NCI-H226 (cell line): Measurements from ENCODE around the gene IL27RA.
"Not testable (repeated sequence)": the region's sequence is repeated elsewhere in the genome, so short reads cannot be mapped to it uniquely, and the experiment has no call there.

Experiments
- DNase-seq: peaks from one replicate; pipeline ENCODE4 v3.0.0-alpha.2; 2015

The IL27RA gene

DNA sequence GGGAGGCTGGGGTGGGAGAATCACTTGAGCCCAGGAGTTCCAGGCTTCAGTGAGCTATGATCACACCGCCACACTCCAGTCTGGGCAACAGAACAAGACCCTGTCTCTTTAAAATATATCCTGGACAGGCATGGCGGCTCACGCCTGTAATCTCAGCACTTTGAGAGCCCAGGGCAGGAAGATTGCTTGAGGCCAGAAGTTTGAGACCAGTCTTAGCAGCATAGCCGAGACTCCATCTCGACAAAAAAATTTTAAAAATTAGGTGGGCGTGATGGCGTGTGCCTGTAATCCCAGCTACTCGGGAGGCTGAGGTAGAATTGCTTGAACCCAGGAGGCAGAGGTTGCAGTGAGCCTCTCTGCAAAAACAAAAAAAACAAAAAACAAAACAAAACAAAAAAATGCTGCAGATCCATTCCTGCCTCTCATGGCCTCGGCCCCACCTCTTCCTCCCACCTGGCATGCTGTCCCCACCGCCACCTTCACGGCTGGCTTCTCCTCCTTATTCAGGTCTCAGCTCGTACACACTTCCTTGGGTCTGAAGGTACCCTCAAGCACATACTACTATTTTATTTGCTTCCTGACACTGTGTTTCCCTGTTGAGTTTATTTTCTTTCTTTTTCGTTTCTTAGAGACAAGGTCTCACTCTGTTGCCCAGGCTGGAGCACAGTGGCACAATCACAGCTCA lies 30.7 kb upstream of the IL27RA start:
- no peak for DNase-seq

GRCh38 chr19:14002571-14003250 lies 28.9 kb upstream of the IL27RA start:
- no peak for DNase-seq

GRCh38 chr19:14003251-14004055 lies 28.1 kb upstream of the IL27RA start:
- no peak for DNase-seq

GRCh38 chr19:14004619-14005348 lies 26.8 kb upstream of the IL27RA start:
- DNase-seq = no peak

DNA sequence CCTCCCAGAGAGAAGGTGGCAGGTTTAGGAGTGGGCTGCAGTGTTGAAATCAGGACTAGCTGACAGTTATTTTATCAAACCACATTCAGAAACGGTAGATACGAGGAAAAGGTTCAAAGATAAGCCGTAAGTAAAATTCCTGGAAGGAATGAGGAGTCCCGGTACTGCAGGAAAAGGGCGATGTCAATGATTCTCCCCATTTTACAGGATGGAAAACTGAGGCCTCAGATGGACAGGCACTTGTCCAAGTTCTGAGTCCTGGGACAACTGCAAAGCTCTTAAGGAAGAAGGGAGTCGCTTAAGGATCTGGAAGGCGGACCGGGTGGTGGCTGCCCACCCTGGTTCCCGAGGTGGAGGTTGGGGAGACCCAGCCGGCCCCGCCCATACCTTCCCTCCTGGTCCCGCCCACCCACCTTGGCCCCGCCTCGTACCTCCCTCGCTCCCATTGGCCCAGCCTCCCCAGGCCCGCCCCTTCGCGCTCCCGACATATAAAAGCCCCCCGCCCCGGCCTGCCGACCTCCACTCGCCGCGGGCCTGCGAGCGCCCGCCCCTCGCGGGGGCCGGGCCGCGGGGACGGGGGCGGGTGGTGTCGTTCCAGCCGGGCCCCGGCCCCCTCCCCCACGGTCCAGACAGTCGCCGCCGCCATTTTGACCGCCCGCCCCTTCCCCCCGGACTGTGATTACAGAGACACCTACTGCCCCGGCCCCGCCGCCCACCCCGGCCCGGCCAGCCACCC lies 26.0 kb upstream of the IL27RA start:
- DNase-seq = peak; percentile 72

GRCh38 chr19:14006085-14006765 lies 25.3 kb upstream of the IL27RA start, which contains the start of gene RFX1:
TSS of gene RFX1 (minus strand) at chr19:14006320. CDS start at chr19:13993843, 12,477 bp downstream.
- peak; percentile 100 for DNase-seq

GRCh38 chr19:14006766-14007562 lies 24.6 kb upstream of the IL27RA start:
- no peak for DNase-seq

DNA sequence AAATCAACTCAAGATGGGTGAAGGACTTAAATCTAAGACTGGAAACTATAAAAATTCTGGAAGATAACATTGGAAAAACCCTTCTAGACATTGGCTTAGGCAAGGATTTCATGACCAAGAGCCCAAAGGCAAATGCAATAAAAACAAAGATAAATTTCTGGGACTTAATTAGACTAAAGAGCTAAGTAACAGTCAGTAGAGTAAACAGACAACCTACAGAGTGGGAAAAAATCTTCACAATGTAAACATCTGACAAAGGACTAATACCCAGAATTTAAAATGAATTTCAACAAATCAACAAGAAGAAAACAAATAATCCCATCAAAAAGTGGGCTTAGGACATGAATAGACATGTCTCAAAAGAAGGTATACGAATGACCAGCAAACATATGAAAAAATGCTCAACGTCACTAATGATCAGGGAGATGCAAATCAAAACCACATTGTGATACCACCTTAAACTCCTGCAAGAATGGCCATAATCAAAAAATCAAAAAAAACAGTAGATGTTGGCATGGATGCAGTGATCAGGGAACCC lies 19.1 kb upstream of the IL27RA start:
- DNase-seq = no peak

- DNase-seq = no peak
These were observed 16.0 kb upstream of the IL27RA start for GRCh38 chr19:14015524-14016035.

DNA sequence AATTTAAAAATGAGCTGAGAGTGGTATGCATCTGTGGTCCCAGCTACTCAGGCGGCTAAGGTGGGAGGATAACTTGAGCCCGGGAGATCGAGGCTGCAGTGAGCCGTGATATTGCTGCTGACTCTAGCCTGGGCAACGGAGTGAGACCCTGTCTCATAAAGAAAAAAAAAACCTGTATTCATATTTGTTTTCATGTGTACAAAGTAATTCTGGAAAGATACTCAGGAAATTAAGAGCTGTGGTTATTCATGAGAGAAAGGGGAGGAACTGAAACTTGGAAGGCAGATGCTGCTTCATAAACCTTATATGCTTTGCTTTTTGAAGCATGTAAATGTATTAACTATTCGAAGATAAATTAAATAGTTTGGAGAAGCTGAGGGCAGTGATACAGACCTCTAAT lies 12.5 kb upstream of the IL27RA start:
- no peak for DNase-seq

DNA sequence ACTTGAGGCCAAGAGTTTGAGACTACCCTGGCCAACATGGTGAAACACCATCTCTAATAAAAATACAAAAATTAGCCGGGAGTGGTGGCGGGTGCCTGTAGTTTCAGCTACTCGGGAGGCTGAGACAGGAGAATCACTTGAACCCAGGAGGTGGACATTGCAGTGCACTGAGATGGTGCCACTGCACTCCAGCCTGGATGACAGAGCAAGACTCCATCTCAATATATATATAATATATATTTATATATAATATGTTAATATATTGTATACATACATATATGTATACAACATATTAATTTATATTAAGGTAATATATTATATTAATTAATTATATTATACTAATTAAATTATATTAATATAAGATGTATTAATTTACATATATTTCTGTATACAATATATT lies 11.8 kb upstream of the IL27RA start:
- not testable (repeated sequence) for DNase-seq

DNA sequence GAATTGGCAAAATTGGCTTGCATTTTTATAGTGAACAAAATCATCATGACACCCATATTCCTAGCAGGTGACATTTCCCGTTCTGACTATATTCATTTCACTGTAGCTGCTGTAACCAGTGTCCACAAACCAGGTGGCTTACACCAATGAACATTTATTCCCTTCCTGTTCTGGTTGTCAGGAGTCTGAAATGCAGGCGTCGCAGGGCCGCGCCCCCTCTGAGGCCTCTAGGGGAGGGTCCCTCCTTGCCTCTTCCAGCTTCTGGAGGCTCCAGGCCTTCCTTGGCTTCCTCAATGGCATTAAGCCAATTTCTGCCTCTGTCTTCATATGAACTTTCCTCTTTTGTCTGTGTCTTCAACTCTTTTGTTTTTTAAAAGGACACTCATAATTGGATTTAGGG lies 10.1 kb upstream of the IL27RA start:
- DNase-seq = no peak

DNA sequence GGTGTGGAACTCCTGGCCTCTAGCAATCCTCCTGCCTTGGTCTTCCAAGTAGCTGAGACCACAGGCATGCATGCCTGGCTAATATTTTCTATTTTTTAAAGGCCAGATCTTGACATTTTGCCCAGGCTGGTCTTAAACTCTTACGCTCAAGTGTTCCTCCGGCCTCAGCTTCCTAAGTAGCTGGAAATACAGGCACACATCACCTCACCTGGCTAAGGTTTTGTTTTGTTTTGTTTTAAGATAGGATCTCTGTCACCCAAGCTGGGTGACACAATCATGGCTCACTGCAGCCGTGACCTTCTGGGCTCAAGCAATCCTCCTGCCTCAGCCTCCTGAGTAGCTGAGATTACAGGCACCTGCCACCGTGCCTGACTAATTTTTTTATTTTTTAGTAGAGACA lies 9.1 kb upstream of the IL27RA start:
- DNase-seq = peak; percentile 16

GRCh38 chr19:14023404-14024235 lies 7.9 kb upstream of the IL27RA start:
- peak; percentile 70 for DNase-seq

- not testable (repeated sequence) for DNase-seq
These were observed 4.8 kb upstream of the IL27RA start for GRCh38 chr19:14026652-14027192.

GRCh38 chr19:14027856-14028450 lies 3.6 kb upstream of the IL27RA start, which contains the start of gene RLN3:
TSS of gene RLN3 (plus strand) at chr19:14028148. CDS start at chr19:14028205, 57 bp downstream.
- DNase-seq = no peak

GRCh38 chr19:14028901-14029300 lies 2.7 kb upstream of the IL27RA start:
- no peak for DNase-seq

DNA sequence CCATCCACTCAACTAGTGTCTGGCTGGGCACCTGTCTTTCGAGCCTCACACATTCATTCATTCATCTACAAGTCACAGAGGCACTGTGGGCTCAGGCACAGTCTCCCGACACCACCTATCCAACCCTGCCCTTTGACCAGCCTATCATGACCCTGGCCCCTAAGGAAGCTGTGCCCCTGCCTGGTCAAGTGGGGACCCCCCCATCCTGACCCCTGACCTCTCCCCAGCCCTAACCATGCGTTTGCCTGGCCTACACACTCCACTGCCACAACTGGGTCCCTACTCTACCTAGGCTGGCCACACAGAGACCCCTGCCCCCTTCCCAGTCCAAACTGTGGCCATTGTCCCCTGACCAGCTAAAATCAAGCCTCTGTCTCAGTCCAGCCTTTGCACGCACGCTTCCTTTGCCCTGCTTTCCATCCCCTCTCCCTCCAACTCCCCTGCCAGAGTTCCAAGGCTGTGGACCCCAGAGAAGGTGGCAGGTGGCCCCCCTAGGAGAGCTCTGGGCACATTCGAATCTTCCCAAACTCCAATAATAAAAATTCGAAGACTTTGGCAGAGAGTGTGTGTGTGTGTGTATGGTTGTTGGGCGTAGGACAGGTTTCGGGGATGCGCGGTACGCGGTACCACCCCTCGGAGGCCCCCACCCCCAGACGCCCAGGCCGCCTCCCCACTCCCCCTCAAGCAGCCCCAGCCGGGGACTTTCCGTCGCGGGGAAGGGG lies 404 bp upstream of the IL27RA start:
- DNase-seq = no peak
